Spleen (tissue), 11 donors: ENCODE data around the gene CEMIP. TPM values are rescaled to one million over a fixed set of nuclear protein-coding genes. Genes with fewer than 3 reads are reported as not detected.

Source experiments
- DNase-seq: peaks from one replicate; pipeline ENCODE4 v3.0.0-alpha.2; 2020
- H3K27ac ChIP-seq, 8 donors: fragments of 200-600 bp; sonication (generic) in 7 of 8; 1 replicate in 4 of 8; 2 replicates in 4 of 8; pipeline versions ENCODE4 v1.5.0 to v1.8.0; 2016 to 2021; ENCODE audit warnings: inconsistent platforms in 4 of 8, mild to moderate bottlenecking in 4 of 8, moderate library complexity in 1 of 8
- H3K27me3 ChIP-seq, 7 donors: fragments of 200-600 bp; sonication (generic) in 6 of 7; replicated peaks in 1 of 7; 1 replicate in 4 of 7; 2 replicates in 3 of 7; pipeline versions ENCODE4 v1.5.0 to v1.8.0; 2016 to 2021; ENCODE audit warnings: inconsistent platforms in 3 of 7, mild to moderate bottlenecking in 1 of 7
- H3K36me3 ChIP-seq, 6 donors: fragments of 200-600 bp; sonication (generic) in 5 of 6; 1 replicate in 4 of 6; 2 replicates in 2 of 6; pipeline versions ENCODE4 v1.5.0 to v1.8.0; 2016 to 2021; ENCODE audit warnings: inconsistent platforms in 2 of 6
- H3K4me1 ChIP-seq, 6 donors: fragments of 200-600 bp; sonication (generic) in 5 of 6; 1 replicate in 3 of 6; 2 replicates in 3 of 6; pipeline versions ENCODE4 v1.5.0 to v1.8.0; 2016 to 2021; ENCODE audit warnings: inconsistent platforms in 3 of 6
- H3K4me3 ChIP-seq, 8 donors: fragments of 200-600 bp; sonication (generic) in 7 of 8; 1 replicate in 4 of 8; 2 replicates in 4 of 8; pipeline versions ENCODE4 v1.5.0 to v1.8.0; 2016 to 2021; ENCODE audit warnings: inconsistent platforms in 4 of 8, mild to moderate bottlenecking in 4 of 8, moderate library complexity in 2 of 8
- H3K9me3 ChIP-seq, 8 donors: fragments of 200-600 bp; sonication (generic) in 7 of 8; 1 replicate in 4 of 8; 2 replicates in 4 of 8; pipeline versions ENCODE4 v1.5.0 to v1.8.0; 2016 to 2021; ENCODE audit warnings: inconsistent platforms in 4 of 8
- CTCF ChIP-seq, 11 experiments: fragments of 200-600 bp in 7 of 11; fragments of 450-650 bp in 4 of 11; sonication (generic) in 4 of 11; IDR thresholded peaks in 8 of 11; conservative IDR thresholded peaks in 3 of 11; 1 replicate in 7 of 11; 2 replicates in 4 of 11; pipeline versions ENCODE4 v1.4.0 to v1.8.0; 2016 to 2021; ENCODE audit warnings: antibody characterized with exemption in 11 of 11, inconsistent platforms in 4 of 11, mild to moderate bottlenecking in 1 of 11
- POLR2A ChIP-seq, 3 donors: fragments of 450-650 bp; IDR thresholded peaks; one replicate each; pipeline ENCODE4 v1.5.1; 2017; ENCODE audit warnings: antibody characterized with exemption in 3 of 3, mild to moderate bottlenecking in 1 of 3
- POLR2AphosphoS5 ChIP-seq, 3 donors: sonication (generic); formaldehyde crosslinking; IDR thresholded peaks; one replicate each; pipeline ENCODE4 v1.5.1; 2017; ENCODE audit warnings: antibody characterized with exemption in 3 of 3
- WGBS, 5 donors: extraction: QIAGEN DNeasy Blood & Tissue Kit in 3 of 5; methylation state at CpG; one replicate each; pipeline versions ENCODE4 v1.1.5 to v1.1.7; 2013 to 2018; 5-methylcytosine and 5-hydroxymethylcytosine counted together
- intact Hi-C: fragments of 100-400 bp; cut with DNase I; formaldehyde crosslinking; loops from one replicate; pipeline ENCODE4 v1.15.0; 2023; ENCODE audit warnings: low total_unique reads
- polyA plus RNA-seq, 3 donors: library from polyadenylated mRNA; stranded (reverse); fragments of 200-250 nt; gene quantifications; one replicate each; pipeline ENCODE4 v1.2.1, GENCODE V29; 2013
- total RNA-seq, 7 donors: library from RNA; depleted of rRNA in 3 of 7; stranded (reverse); fragments of >200 nt in 3 of 7; fragmentation: NEBNext Ultra II Directional in 4 of 7; extraction: Animal tissue kit (Norgen Biotek cat#: 25700) in 4 of 7; gene quantifications; one replicate each; pipeline versions ENCODE4 v1.1.0 to v1.2.1, GENCODE V29; 2016 to 2021
- donor health status: healthy with polysubstance abuse.
- donor health status: DM: no; HTN: no; CAD: no; lungs with moderate emphysema.
- donor health status: DM: no; HTN: no; CAD: no.
- donor health status: Bipolar disorder and iron deficiency.
- donor health status: healthy.
- donor health status: DM: no; HTN: no; CAD: no.
- donor health status: DM: yes; HTN: yes; CAD: no.

The CEMIP gene
- total and polyA plus RNA-seq, 10 donors: 0.20 to 3.0 (median 1.0) TPM; not detected in 1

- Histone ChIP-seq H3K9me3 (no peaks in the 10 kb centered on the region), H3K4me3 (no peak overlapping the region), H3K27me3 (peaks cover 0 to 32% (median 0%) of the 10 kb centered on the region in 7 donors), H3K4me1 (no peaks in the 10 kb centered on the region), H3K36me3 (no peaks in the 10 kb centered on the region), H3K27ac (no peak overlapping the region)
- WGBS, 5 donors: 83 to 93% (median 88%) methylated on average over 6 of the region's 6 CpGs
- DNase-seq: no peak
- intact Hi-C loops: no loop called here
- TF ChIP-seq POLR2AphosphoS5 (IDR thresholded peaks at IDR 0.05) (no peak), POLR2A (IDR thresholded peaks at IDR 0.05) (no peak)
Measured at GRCh38 chr15:80850941-80851451, 71.8 kb downstream of the CEMIP start.

- Histone ChIP-seq H3K4me3 (no peak overlapping the region), H3K27ac (no peak overlapping the region), H3K27me3 (peaks cover 0 to 27% (median 0%) of the 10 kb centered on the region in 7 donors), H3K4me1 (peaks cover 0 to 7% (median 0%) of the 10 kb centered on the region in 6 donors), H3K36me3 (no peaks in the 10 kb centered on the region), H3K9me3 (no peaks in the 10 kb centered on the region)
- intact Hi-C loops: no loop called here
- TF ChIP-seq CTCF (IDR thresholded peaks at IDR 0.05 in 8 of 11, conservative IDR thresholded peaks at IDR 0.05 in 3 of 11) (no peak), POLR2AphosphoS5 (IDR thresholded peaks at IDR 0.05) (no peak), POLR2A (IDR thresholded peaks at IDR 0.05) (no peak)
- no peak for DNase-seq
- WGBS, 5 donors: 85 to 91% (median 87%) methylated on average over 4 of the region's 4 CpGs
Measured at GRCh38 chr15:80852676-80853075, 73.5 kb downstream of the CEMIP start.

- Histone ChIP-seq H3K4me1 (peaks cover 0 to 7% (median 0%) of the 10 kb centered on the region in 6 donors), H3K27me3 (peaks cover 0 to 19% (median 0%) of the 10 kb centered on the region in 7 donors), H3K9me3 (no peaks in the 10 kb centered on the region), H3K27ac (no peak overlapping the region), H3K4me3 (no peak overlapping the region), H3K36me3 (no peaks in the 10 kb centered on the region)
- TF ChIP-seq POLR2A (IDR thresholded peaks at IDR 0.05) (no peak), CTCF (IDR thresholded peaks at IDR 0.05 in 8 of 11, conservative IDR thresholded peaks at IDR 0.05 in 3 of 11) (no peak), POLR2AphosphoS5 (IDR thresholded peaks at IDR 0.05) (no peak)
- no peak for DNase-seq
- intact Hi-C loops: no loop called here
- WGBS, 5 donors: 67 to 89% (median 87%) methylated on average over 6 of the region's 6 CpGs
Measured at GRCh38 chr15:80854104-80854503, 74.9 kb downstream of the CEMIP start.

- intact Hi-C loops: no loop called here
- no peaks in the 10 kb centered on the region for H3K9me3 ChIP-seq
- H3K27ac ChIP-seq: no peak overlapping the region
- H3K27me3 ChIP-seq: peaks cover 0 to 8% (median 0%) of the 10 kb centered on the region in 7 donors
- no peak overlapping the region for H3K4me3 ChIP-seq
- TF ChIP-seq CTCF (IDR thresholded peaks at IDR 0.05 in 8 of 11, conservative IDR thresholded peaks at IDR 0.05 in 3 of 11): no peak
- TF ChIP-seq POLR2AphosphoS5 (IDR thresholded peaks at IDR 0.05): no peak
- no peak for TF ChIP-seq POLR2A (IDR thresholded peaks at IDR 0.05)
- DNase-seq: no peak
- H3K4me1 ChIP-seq: peaks cover 0 to 7% (median 0%) of the 10 kb centered on the region in 6 donors
- H3K36me3 ChIP-seq: no peaks in the 10 kb centered on the region
- WGBS, 5 donors: 82 to 98% (median 91%) methylated on average over 4 of the region's 4 CpGs
Measured at GRCh38 chr15:80855206-80855605, 76.0 kb downstream of the CEMIP start.
